Vagina (tissue), 2 donors: ENCODE data around the gene ADGRG6. TPM values are rescaled to one million over a fixed set of nuclear protein-coding genes. Genes with fewer than 3 reads are reported as not detected.

ENCODE experiments used
- DNase-seq, 2 donors: peaks; one replicate each; pipeline ENCODE4 v3.0.0-alpha.2; 2017; ENCODE audit errors: extremely low spot score in 2 of 2
- H3K27ac ChIP-seq: fragments of 200-600 bp; sonication (generic); one replicate; pipeline ENCODE4 v1.5.1; 2019
- H3K27me3 ChIP-seq: fragments of 200-600 bp; sonication (generic); one replicate; pipeline ENCODE4 v1.5.1; 2019
- H3K36me3 ChIP-seq, 2 donors: fragments of 200-600 bp; sonication (generic); one replicate each; pipeline ENCODE4 v1.5.1; 2017 to 2019
- H3K4me1 ChIP-seq: fragments of 200-600 bp; sonication (generic); one replicate; pipeline ENCODE4 v1.5.1; 2019
- H3K4me3 ChIP-seq, 2 donors: fragments of 200-600 bp; sonication (generic); 1 replicate in 1 of 2; 2 replicates in 1 of 2; pipeline ENCODE4 v1.5.1; 2016 to 2019
- H3K9me3 ChIP-seq: fragments of 200-600 bp; sonication (generic); one replicate; pipeline ENCODE4 v1.5.1; 2019
- POLR2A ChIP-seq, 2 donors: fragments of 450-650 bp; IDR thresholded peaks; one replicate each; pipeline ENCODE4 v1.6.1; 2017; ENCODE audit warnings: antibody characterized with exemption in 2 of 2, mild to moderate bottlenecking in 2 of 2, moderate library complexity in 2 of 2
- POLR2AphosphoS5 ChIP-seq, 2 donors: sonication (generic); formaldehyde crosslinking; IDR thresholded peaks; one replicate each; pipeline ENCODE4 v1.9.0; 2017; ENCODE audit warnings: antibody characterized with exemption in 2 of 2, mild to moderate bottlenecking in 2 of 2, low read depth in 1 of 2; ENCODE audit not compliant: insufficient read depth in 1 of 2
- intact Hi-C: fragments of 100-400 bp; cut with DNase I; formaldehyde crosslinking; loops from one replicate; pipeline ENCODE4 v1.15.1; 2023
- total RNA-seq: library from RNA; depleted of rRNA; stranded (reverse); fragments of >200 nt; gene quantifications from one replicate; pipeline ENCODE4 v1.2.3, GENCODE V29; 2016
- TF ChIP-seq, protein P1 (sequence below), 3 experiments: fragments of 450-650 bp in 2 of 3; fragments of 200-600 bp in 1 of 3; sonication (generic) in 1 of 3; IDR thresholded peaks; one replicate each; pipeline ENCODE4 v1.5.1; 2017 to 2019; ENCODE audit warnings: antibody characterized with exemption in 3 of 3, mild to moderate bottlenecking in 2 of 3, moderate library complexity in 2 of 3

Gene ADGRG6
- total RNA-seq, 1 donor from 2014 or later, result 22.6 TPM

DNA sequence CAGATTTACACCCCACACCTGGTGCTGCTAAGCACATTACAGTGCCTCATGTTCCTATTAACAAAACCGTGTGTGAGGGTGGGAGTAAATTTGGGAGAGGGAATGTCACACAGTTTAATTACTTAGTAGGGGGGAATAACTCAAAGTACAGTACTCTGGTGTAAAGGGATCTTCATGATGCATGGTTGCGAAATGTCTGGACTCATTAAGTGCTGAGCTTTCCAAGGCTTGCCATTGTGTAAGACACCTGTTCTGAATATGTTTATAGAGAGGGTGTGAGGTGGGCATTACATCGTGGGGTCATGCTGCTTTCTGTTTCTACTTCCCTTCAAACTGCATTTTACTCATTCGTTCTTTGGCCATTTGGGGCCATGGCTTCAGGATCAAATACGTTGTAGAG is 181.2 kb downstream of the ADGRG6 start:
- no peak for DNase-seq
- Histone ChIP-seq H3K4me1 (no peaks in the 10 kb centered on the region), H3K4me3 (no peak overlapping the region), H3K36me3 (no peaks in the 10 kb centered on the region), H3K9me3 (no peaks in the 10 kb centered on the region), H3K27me3 (no peaks in the 10 kb centered on the region), H3K27ac (no peak overlapping the region)
- intact Hi-C loops, result no loop called here
- TF ChIP-seq POLR2AphosphoS5 (IDR thresholded peaks at IDR 0.05; ENCODE audit: insufficient read depth in 1 of 2, low read depth in 1 of 2) (no peak), POLR2A (IDR thresholded peaks at IDR 0.05) (no peak)
- TF ChIP-seq, protein P1, sequence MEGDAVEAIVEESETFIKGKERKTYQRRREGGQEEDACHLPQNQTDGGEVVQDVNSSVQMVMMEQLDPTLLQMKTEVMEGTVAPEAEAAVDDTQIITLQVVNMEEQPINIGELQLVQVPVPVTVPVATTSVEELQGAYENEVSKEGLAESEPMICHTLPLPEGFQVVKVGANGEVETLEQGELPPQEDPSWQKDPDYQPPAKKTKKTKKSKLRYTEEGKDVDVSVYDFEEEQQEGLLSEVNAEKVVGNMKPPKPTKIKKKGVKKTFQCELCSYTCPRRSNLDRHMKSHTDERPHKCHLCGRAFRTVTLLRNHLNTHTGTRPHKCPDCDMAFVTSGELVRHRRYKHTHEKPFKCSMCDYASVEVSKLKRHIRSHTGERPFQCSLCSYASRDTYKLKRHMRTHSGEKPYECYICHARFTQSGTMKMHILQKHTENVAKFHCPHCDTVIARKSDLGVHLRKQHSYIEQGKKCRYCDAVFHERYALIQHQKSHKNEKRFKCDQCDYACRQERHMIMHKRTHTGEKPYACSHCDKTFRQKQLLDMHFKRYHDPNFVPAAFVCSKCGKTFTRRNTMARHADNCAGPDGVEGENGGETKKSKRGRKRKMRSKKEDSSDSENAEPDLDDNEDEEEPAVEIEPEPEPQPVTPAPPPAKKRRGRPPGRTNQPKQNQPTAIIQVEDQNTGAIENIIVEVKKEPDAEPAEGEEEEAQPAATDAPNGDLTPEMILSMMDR (IDR thresholded peaks at IDR 0.05), result no peak

DNA sequence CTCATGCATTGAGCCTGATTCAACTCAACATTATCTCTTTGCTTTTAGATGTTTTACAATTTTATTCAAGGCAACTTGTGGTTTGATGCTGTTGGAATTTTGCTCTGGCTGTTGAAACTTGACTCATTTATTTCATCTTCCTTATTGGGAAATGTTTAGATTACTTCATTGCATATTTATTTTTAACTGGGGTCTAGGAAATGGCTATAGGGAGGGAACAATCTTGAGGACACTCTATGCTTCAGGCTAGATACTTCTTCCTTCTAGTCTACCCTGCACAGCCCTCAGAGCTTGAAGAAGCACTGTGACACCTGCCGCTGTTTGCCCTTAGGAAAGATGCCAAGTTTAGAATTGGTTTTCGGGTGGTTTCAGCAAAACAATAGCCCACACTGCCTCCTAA is 183.4 kb downstream of the ADGRG6 start:
- no peaks in the 10 kb centered on the region for H3K9me3 ChIP-seq
- H3K4me3 ChIP-seq, result no peak overlapping the region
- TF ChIP-seq, protein P1 (IDR thresholded peaks at IDR 0.05), result no peak
- TF ChIP-seq POLR2A (IDR thresholded peaks at IDR 0.05), result no peak
- TF ChIP-seq POLR2AphosphoS5 (IDR thresholded peaks at IDR 0.05; ENCODE audit: insufficient read depth in 1 of 2, low read depth in 1 of 2), result no peak
- no peaks in the 10 kb centered on the region for H3K36me3 ChIP-seq
- DNase-seq, result no peak
- no peaks in the 10 kb centered on the region for H3K4me1 ChIP-seq
- no peak overlapping the region for H3K27ac ChIP-seq
- intact Hi-C loops, result no loop called here
- H3K27me3 ChIP-seq, result no peaks in the 10 kb centered on the region

DNA sequence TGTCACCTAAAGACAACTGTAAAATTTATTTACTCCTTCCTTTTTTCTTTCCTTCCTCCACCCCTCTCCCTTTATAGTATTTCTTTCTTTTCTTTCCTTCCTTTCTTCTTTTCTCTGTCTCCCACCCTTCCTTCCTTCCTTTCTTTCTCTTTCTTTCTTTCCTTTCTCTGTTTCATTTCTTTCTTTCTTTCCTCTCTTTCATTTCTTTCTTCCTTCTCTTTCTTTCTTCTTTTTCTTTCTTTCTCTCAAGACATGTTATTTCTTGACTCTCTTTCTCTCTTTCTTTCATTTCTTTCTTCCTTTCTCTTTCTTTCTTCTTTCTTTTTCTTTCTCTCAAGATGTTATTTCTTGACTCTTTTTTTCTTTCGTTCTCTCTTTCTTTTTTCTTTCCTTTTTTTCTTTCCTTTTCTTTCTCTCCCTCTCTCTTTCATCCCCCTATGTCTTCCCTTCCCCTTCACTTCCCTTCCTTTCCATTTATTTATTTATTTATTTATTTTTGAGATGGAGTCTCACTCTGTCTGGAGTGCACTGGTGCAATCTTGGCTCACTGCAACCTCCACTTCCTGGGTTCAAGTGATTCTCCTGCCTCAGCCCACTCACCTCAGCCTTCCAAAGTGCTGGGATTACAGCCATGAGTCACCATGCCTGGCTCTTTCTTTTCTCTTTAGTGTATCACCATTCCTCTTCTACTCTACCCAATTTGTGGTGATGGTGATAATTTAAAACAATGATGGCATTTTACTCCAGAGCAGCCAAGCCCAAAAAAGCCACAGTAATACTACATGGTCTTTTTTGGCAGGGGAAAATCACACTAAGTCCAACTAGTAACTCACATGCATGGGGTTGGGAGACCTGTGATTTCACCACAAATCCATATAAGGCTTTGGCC is 188.2 kb downstream of the ADGRG6 start:
- Histone ChIP-seq H3K4me3 (no peak overlapping the region), H3K27me3 (no peaks in the 10 kb centered on the region), H3K27ac (no peak overlapping the region), H3K36me3 (no peaks in the 10 kb centered on the region), H3K4me1 (no peaks in the 10 kb centered on the region), H3K9me3 (no peaks in the 10 kb centered on the region)
- no peak for DNase-seq
- TF ChIP-seq POLR2A (IDR thresholded peaks at IDR 0.05) (no peak), POLR2AphosphoS5 (IDR thresholded peaks at IDR 0.05; ENCODE audit: insufficient read depth in 1 of 2, low read depth in 1 of 2) (no peak)
- TF ChIP-seq, protein P1 (IDR thresholded peaks at IDR 0.05), result no peak
- intact Hi-C loops, result no loop called here

Other genes with a start within 250 kb of the ADGRG6 start
- gene GJE1, start 169.1 kb upstream of the ADGRG6 start, total RNA-seq, result not detected
- gene NMBR, start 154.9 kb upstream of the ADGRG6 start, total RNA-seq, result not detected
- gene VTA1, start 154.7 kb upstream of the ADGRG6 start, total RNA-seq, result 46.4 TPM